Mucosa of stomach (tissue), 1 donor: ENCODE data around the gene OBSL1.

Source experiments
- H3K27me3 ChIP-seq: one replicate; pipeline ENCODE4 v1.7.0; 2013; ENCODE audit warnings: mild to moderate bottlenecking, low read length; ENCODE audit not compliant: control insufficient read depth, insufficient read depth
- H3K36me3 ChIP-seq: one replicate; pipeline ENCODE4 v1.7.0; 2013; ENCODE audit warnings: low read length; ENCODE audit not compliant: control insufficient read depth, insufficient read depth
- H3K4me1 ChIP-seq: one replicate; pipeline ENCODE4 v1.7.0; 2013; ENCODE audit warnings: mild to moderate bottlenecking, low read length; ENCODE audit not compliant: control insufficient read depth, insufficient read depth
- H3K4me3 ChIP-seq: one replicate; pipeline ENCODE4 v1.7.0; 2013; ENCODE audit warnings: low read length
- H3K9ac ChIP-seq: one replicate; pipeline ENCODE4 v1.7.0; 2013; ENCODE audit warnings: mild to moderate bottlenecking, low read length, moderate library complexity
- H3K9me3 ChIP-seq: one replicate; pipeline ENCODE4 v1.7.0; 2013; ENCODE audit warnings: mild to moderate bottlenecking, low read length, moderate library complexity; ENCODE audit not compliant: control insufficient read depth
- donor health status: Pancreatic carcinoma.

OBSL1 gene

DNA sequence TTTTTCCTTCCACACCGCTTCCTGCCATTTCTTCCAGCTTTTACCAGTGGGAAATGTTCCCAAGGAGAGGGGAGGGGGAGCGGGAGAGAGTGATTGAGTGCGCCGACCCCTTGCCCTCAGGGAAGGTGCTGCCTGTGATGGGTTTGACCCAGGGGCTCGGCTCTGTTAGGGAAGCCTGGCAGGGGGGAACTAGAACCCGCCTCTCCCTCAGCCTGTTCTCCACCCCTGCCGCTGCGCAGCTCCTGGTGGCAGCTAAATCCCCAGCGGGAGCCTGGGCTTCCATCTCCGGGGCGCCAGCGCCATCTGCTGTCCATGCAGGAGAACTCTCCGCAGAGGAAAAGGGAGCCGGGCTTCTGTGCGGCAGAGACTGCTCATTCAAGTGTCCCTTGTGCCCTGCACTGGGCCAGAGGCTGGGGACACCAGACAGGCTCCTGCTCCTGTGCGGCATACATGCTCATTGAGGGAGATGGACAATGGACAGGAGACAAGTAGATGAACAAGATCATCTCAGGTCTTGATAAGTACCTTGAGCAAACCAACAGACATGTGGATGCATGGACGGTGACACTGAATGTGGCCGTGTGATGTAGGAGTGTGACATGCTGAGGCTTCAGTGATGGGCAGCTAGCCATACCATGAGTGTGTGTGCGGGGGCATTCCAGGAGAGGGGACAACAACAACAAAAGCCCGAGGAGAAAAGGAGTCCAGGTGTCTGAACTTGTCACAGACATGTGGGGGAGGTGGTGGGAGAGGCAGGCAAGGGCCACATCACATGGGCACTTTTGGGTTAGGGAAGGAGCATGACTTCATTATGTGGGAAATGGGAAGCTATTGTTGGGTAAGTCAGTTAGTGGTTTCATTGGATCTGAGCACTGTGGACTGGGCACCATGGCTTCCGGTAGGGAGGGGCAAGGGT is 41.0 kb downstream of the OBSL1 start:
- H3K4me1 ChIP-seq = no peaks in the 10 kb centered on the region
- no peak overlapping the region for H3K4me3 ChIP-seq
- no peaks in the 10 kb centered on the region for H3K36me3 ChIP-seq
- peaks cover 42% of the 10 kb centered on the region for H3K27me3 ChIP-seq
- no peak overlapping the region for H3K9ac ChIP-seq
- no peaks in the 10 kb centered on the region for H3K9me3 ChIP-seq

DNA sequence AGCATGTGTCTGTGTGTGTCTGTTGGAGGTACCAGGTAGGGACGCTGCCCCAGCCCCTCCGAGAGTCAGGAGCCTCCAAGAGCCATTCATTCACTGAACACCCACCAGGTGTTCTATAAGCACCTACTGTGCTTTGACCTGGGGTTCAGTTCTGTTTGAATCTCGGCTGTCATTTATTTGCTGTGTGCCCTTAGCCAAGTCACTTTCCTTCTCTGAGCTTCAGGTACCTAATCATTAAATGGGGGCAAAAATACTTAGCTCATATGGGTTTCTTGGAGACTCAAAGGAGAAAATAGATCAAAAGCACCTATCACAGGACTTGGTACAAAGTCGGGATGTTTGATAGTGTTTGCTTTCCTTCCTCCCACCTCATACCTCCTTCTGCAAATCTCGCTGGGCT is 43.9 kb downstream of the OBSL1 start:
- Histone ChIP-seq H3K4me3 (no peak overlapping the region), H3K27me3 (peaks cover 70% of the 10 kb centered on the region), H3K36me3 (no peaks in the 10 kb centered on the region), H3K9me3 (no peaks in the 10 kb centered on the region), H3K4me1 (no peaks in the 10 kb centered on the region), H3K9ac (no peak overlapping the region)

DNA sequence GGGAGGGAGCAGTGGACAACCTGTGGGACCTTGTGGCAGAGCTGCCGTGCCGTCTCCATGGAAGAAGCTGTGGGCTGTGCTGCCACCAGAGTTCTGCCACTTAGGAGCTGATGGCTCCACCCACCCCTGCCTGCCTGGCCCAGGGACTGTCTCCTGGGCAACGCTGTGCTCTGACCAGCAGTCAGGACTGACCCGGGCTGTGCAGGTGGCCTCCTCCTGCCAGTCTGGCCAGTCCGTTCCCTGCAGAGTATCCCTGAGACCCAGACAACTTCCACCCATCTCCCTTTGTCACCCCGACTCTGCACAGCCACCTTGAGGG is 44.3 kb downstream of the OBSL1 start:
- Histone ChIP-seq H3K9me3 (no peaks in the 10 kb centered on the region), H3K4me1 (no peaks in the 10 kb centered on the region), H3K36me3 (no peaks in the 10 kb centered on the region), H3K4me3 (no peak overlapping the region), H3K9ac (no peak overlapping the region), H3K27me3 (peaks cover 73% of the 10 kb centered on the region)

DNA sequence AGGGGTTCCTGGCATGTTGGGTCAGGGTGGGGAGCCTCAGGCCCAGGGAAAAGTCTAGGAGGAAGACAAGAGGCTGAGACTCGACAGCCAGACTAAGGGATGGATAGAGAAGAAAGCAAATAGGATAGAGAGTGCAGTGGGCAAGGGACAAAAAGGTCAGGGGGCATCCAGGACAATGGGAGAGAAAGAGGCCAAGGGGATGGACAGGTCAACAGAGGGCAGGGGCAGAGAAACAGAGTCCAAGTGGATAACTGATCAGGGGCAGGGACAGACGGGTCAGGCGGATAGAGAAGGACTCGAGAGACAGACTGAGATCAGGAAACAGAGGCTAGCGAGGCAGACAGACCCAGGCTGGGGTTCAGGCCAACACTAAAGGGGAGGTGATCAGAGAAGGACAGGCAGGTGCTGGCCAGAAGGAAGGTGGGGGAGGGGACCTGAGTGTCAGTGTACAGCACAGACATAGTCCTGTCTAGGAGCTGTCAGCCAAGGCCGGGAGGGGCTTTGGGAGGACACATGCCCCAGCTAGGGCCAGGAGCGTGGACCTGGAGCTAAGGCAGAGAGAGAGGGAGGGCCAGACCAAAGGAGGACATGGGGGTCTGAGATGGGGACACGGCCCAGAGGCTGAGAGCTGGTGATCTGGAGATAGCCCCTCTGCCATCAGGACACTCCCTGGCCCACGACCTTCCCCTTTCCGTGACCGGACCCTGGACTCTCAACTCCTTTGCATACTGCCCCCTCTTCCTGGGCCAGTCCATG is 44.8 kb downstream of the OBSL1 start:
- Histone ChIP-seq H3K36me3 (no peaks in the 10 kb centered on the region), H3K9me3 (no peaks in the 10 kb centered on the region), H3K27me3 (peaks cover 78% of the 10 kb centered on the region), H3K4me1 (no peaks in the 10 kb centered on the region), H3K9ac (no peak overlapping the region), H3K4me3 (no peak overlapping the region)

DNA sequence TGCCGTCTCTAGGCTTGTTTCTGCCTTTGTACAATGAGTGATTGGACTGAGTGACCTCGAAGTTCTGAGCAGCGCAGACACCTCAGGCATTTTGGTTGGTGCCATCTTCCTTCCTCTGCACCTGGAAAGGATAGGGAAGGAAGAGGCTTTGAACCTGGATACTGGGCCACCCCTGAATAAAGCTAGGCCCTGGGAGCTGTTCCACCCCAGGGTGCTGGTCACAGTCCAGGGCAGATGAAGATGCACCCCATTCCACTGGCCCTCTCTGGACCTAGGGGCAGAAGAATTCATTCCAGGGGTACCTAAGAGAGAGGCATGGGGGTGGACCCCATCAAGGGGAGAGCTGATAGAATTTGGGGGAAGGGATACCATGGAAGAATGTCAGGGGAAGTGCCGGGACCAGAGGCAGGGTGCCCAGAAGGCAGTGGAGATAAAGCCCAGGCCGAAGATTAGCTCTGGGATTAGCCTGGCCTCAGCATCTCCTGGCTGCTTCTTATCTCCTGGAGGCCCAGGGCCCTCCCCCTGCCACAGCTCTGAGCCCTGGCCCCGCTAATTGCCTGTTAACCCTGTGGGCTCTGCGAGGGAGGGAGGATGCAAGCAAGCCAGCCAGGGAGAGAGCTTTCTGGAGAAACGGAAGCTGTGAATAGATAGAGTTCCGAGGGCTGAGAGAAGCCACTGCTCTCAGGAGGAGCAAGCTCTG is 45.7 kb downstream of the OBSL1 start:
- H3K4me1 ChIP-seq = no peaks in the 10 kb centered on the region
- H3K4me3 ChIP-seq = no peak overlapping the region
- H3K9ac ChIP-seq = no peak overlapping the region
- H3K27me3 ChIP-seq = peaks cover 87% of the 10 kb centered on the region
- H3K9me3 ChIP-seq = no peaks in the 10 kb centered on the region
- H3K36me3 ChIP-seq = no peaks in the 10 kb centered on the region

DNA sequence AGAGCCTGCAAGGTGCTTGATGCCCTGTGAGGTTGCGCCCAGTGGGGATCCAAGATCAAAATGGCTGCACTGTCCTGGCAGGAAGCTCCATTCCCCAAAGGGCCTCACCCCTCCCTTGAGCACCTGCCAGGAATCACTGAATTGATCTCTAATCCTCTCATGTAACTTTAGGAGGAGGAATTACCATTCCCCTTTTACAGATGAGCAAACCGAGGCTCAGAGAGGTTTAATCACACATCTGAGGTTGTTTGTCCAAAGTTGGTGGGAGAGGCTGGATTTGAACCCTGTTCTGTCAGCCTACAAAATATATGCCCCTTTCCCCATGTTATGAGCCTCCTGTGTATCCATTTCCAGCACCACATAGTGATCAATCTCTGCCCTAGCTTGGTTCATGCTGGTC is 46.5 kb downstream of the OBSL1 start:
- H3K4me1 ChIP-seq = no peaks in the 10 kb centered on the region
- H3K9ac ChIP-seq = no peak overlapping the region
- H3K9me3 ChIP-seq = no peaks in the 10 kb centered on the region
- H3K36me3 ChIP-seq = no peaks in the 10 kb centered on the region
- no peak overlapping the region for H3K4me3 ChIP-seq
- peaks cover 90% of the 10 kb centered on the region for H3K27me3 ChIP-seq

GRCh38 chr2:219523031-219523671 is 48.2 kb downstream of the OBSL1 start:
- Histone ChIP-seq H3K4me3 (no peak overlapping the region), H3K9me3 (no peaks in the 10 kb centered on the region), H3K27me3 (peaks cover 83% of the 10 kb centered on the region), H3K9ac (no peak overlapping the region), H3K36me3 (no peaks in the 10 kb centered on the region), H3K4me1 (no peaks in the 10 kb centered on the region)

DNA sequence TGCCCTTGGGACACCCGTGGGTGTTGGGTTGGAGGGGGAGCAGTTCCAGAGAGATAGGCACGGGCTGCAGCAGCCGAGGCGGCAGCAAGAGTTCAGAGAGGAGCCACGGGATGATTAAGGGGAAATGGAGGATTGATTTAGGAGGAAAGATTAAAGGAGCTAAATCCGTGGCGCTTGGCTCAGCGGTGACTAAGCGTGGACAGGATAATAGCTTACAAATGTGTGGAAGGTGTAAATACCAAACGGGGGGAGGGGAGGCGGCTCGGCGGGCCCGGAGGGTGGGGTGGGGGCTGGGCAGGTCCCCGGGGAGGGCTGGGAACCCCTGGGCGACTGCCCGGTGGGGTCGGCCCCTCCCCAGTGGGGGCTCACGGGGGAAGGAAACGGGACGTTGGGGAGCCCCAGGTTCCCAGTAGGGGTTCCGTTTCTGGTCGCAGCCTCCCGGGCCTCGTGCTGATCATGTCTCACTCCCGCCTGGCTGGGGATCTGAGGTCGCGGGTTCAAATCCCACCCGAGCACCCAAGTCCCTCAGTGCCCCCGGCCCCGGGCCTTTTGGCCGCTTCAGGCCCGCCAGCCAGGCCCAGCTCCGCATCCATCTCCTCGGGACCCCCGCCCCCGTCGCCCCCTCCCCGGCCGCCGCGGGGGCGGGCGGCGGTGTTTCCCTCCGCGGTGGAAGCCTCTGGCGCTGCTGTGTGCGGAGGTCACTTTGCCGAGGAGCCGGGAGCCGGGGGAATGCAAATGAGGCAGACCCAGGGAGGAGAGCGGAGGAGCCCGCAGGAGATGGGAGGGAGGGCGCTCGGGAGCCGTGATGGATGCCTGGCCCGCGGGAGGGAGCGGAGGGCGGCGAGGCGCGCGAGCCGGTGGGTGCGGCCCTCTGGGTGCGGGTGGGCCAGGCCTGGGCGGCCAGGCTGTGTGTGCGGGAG is 49.0 kb downstream of the OBSL1 start:
- no peaks in the 10 kb centered on the region for H3K36me3 ChIP-seq
- H3K4me3 ChIP-seq = no peak overlapping the region
- no peaks in the 10 kb centered on the region for H3K4me1 ChIP-seq
- no peaks in the 10 kb centered on the region for H3K9me3 ChIP-seq
- H3K27me3 ChIP-seq = peaks cover 82% of the 10 kb centered on the region
- no peak overlapping the region for H3K9ac ChIP-seq

DNA sequence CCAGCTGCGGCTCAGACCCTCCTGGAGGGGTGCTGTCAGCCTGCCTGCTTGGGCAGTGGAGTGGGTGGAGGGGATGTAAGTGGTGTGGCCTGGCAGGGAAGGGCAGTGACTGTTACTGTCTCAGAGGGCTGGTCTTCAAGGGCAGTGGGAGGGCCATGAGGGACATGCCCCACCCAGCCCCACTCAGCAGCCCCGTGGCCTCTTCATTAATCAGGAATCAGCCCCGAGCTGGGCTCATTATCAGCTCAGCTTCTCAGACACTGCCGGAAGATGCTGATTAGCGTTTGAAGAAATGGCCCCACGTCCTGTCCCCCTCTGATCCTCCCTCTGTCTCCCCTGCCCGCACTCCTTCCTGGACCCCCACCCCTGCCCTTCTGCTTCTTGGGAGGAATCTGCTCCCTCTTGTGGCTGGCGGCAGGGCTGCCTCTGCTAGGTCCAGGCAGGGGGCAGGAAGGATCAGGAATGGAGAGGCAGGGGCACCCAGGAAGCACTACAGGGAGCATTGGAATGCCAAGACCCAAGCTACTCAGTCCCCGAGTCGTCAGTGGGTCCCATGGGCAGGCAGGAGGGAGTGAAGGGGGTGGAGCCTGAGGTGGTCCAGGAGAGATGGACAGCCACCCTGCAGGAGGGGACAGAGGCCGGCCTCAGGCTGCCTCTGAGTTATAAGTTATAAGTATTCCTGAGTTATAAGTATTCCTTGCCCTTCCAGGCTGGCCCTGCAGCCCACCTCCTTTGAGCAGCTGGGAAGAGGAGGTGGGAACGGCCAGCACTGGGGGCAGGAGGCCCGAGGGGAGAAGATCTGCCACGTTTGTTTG is 50.1 kb downstream of the OBSL1 start:
- Histone ChIP-seq H3K36me3 (no peaks in the 10 kb centered on the region), H3K9me3 (no peaks in the 10 kb centered on the region), H3K9ac (no peak overlapping the region), H3K27me3 (peaks cover 82% of the 10 kb centered on the region), H3K4me3 (no peak overlapping the region), H3K4me1 (no peaks in the 10 kb centered on the region)

DNA sequence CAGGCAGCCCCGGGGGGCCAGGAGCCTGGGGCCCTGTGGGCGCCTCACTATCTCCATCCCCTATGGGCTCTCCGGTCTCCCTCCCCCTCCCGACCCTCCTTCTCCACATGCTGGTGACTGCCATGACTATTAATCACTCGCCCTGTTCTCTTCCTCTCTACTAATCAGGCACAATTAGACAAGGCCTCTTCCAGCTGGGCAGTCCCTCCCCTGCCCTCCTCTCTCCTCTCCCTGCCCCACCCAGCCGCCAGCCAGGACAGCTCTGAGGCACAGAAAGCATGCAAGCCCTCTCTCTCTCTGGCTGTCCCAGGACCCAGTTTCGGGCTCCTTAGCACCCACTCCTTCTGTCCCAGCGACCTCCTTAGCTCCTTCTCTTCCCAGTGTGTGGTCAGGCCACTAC is 51.3 kb downstream of the OBSL1 start:
- H3K36me3 ChIP-seq = no peaks in the 10 kb centered on the region
- no peaks in the 10 kb centered on the region for H3K4me1 ChIP-seq
- H3K4me3 ChIP-seq = no peak overlapping the region
- no peaks in the 10 kb centered on the region for H3K9me3 ChIP-seq
- no peak overlapping the region for H3K9ac ChIP-seq
- H3K27me3 ChIP-seq = peaks cover 82% of the 10 kb centered on the region
